ENCODE measurements around the gene AKR1C4.
"Not testable (repeated sequence)": the region's sequence is repeated elsewhere in the genome, so short reads cannot be mapped to it uniquely, and the experiment has no call there.

The AKR1C4 gene

GRCh38 chr10:5196702-5197113 lies at the start of gene AKR1C4:
AKR1C4 (plus strand) TSS chr10:5196837; CDS start chr10:5196868, 31 bp downstream.
- no peak for DNase-seq

GRCh38 chr10:5146920-5147254 lies 49.8 kb upstream of the AKR1C4 start:
- no peak for DNase-seq

GRCh38 chr10:5147255-5147980 lies 49.2 kb upstream of the AKR1C4 start:
- no peak for DNase-seq

- no peak for DNase-seq
Measured at GRCh38 chr10:5147981-5148677, 48.5 kb upstream of the AKR1C4 start.

GRCh38 chr10:5148678-5149032 lies 48.0 kb upstream of the AKR1C4 start:
- DNase-seq: no peak

- no peak for DNase-seq
Measured at GRCh38 chr10:5151076-5151475, 45.6 kb upstream of the AKR1C4 start.

- DNase-seq: no peak
Measured at GRCh38 chr10:5155951-5156350, 40.7 kb upstream of the AKR1C4 start.

- DNase-seq: no peak
Measured at GRCh38 chr10:5157501-5157900, 39.1 kb upstream of the AKR1C4 start.

GRCh38 chr10:5159126-5159525 lies 37.5 kb upstream of the AKR1C4 start:
- DNase-seq: no peak

GRCh38 chr10:5163487-5163886 lies 33.1 kb upstream of the AKR1C4 start:
- DNase-seq: no peak

- DNase-seq: peak; percentile 3
Measured at GRCh38 chr10:5165738-5166137, 30.9 kb upstream of the AKR1C4 start.

GRCh38 chr10:5168897-5169420 lies 27.7 kb upstream of the AKR1C4 start:
- DNase-seq: no peak

- DNase-seq: not testable (repeated sequence)
Measured at GRCh38 chr10:5175581-5175980, 21.1 kb upstream of the AKR1C4 start.

- not testable (repeated sequence) for DNase-seq
Measured at GRCh38 chr10:5180503-5180902, 16.1 kb upstream of the AKR1C4 start.

- DNase-seq: no peak
Measured at GRCh38 chr10:5183923-5184322, 12.7 kb upstream of the AKR1C4 start.

GRCh38 chr10:5184987-5185775 lies 11.5 kb upstream of the AKR1C4 start, which contains the start of gene AKR1C8:
AKR1C8 (minus strand) TSS chr10:5185150; CDS start chr10:5185104, 46 bp downstream.
- no peak for DNase-seq

- no peak for DNase-seq
Measured at GRCh38 chr10:5187867-5188266, 8.8 kb upstream of the AKR1C4 start.

GRCh38 chr10:5188358-5188757 lies 8.3 kb upstream of the AKR1C4 start:
- DNase-seq: no peak

GRCh38 chr10:5194431-5194830 lies 2.2 kb upstream of the AKR1C4 start:
- DNase-seq: no peak

- no peak for DNase-seq
Measured at GRCh38 chr10:5195727-5196374, 786 bp upstream of the AKR1C4 start.

- no peak for DNase-seq
Measured at GRCh38 chr10:5198386-5198785, 1.7 kb downstream of the AKR1C4 start.

GRCh38 chr10:5199398-5199797 lies 2.8 kb downstream of the AKR1C4 start:
- no peak for DNase-seq

- DNase-seq: no peak
Measured at GRCh38 chr10:5206799-5207198, 10.2 kb downstream of the AKR1C4 start.

All from fibroblast of skin of right quadriceps (primary cell).